GM21528 (cell line): ENCODE results near the gene SSBP1.
"Not testable (repeated sequence)": the region's sequence is repeated elsewhere in the genome, so short reads cannot be mapped to it uniquely, and the experiment has no call there.

Experiments used
- ATAC-seq: cut with Tn5 transposase; IDR thresholded peaks from one replicate; pipeline ENCODE4 v1.9.1; 2021; ENCODE audit warnings: mild to moderate bottlenecking, moderate library complexity; ENCODE audit not compliant: unreplicated experiment, low FRiP score

The SSBP1 gene, protein sequence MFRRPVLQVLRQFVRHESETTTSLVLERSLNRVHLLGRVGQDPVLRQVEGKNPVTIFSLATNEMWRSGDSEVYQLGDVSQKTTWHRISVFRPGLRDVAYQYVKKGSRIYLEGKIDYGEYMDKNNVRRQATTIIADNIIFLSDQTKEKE

GRCh38 chr7:141737836-141738591 is at the start of gene SSBP1:
Gene SSBP1, plus strand, starts transcription at chr7:141738358. Its CDS starts 809 bp downstream, at chr7:141739167.
- ATAC-seq, result peak; percentile 95

GRCh38 chr7:141689072-141689825 is 48.9 kb upstream of the SSBP1 start:
- not testable (repeated sequence) for ATAC-seq

- no peak for ATAC-seq
These were observed 46.6 kb upstream of the SSBP1 start for GRCh38 chr7:141691540-141691939.

- ATAC-seq, result no peak
These were observed 46.2 kb upstream of the SSBP1 start for GRCh38 chr7:141691961-141692360.

DNA sequence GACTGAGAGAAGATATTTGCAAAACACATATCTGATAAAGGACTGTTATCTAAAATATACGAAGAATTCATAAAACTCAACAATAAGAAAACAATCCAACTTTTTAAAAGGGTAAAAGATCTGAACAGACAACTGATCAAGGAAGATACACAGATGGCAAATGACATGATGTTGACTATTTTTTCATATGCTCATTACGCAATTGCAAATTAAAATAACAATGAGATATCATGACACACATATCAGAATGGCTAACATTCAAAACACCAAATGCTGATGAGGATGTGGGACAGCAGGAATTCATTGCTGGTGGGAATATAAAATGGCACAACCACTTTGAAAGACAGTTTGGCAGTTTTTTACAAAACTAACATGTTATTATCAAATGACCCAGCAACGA is 45.1 kb upstream of the SSBP1 start:
- ATAC-seq, result no peak

GRCh38 chr7:141695803-141696289 is 42.3 kb upstream of the SSBP1 start:
- ATAC-seq, result no peak

DNA sequence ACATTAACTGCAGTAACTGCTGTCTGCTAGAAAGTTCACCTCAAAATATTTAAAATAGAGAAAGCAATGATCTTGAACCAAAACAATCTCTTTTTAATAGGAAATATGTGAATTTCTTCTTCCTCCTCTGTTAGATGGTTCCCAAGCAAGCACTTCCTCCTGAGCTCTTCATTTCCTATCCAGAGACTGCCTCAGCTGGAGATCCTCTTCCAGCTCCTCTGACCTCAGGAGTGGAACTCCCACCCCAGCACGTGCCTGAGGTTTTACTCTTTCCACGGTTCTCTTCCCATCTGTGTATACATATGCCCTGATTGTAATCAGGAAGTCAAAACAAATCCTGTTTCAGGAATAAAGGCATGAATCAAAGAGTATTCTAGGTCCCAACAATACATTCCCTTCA is 41.8 kb upstream of the SSBP1 start:
- ATAC-seq, result no peak

- ATAC-seq, result no peak
These were observed 40.8 kb upstream of the SSBP1 start for GRCh38 chr7:141697211-141697871.

DNA sequence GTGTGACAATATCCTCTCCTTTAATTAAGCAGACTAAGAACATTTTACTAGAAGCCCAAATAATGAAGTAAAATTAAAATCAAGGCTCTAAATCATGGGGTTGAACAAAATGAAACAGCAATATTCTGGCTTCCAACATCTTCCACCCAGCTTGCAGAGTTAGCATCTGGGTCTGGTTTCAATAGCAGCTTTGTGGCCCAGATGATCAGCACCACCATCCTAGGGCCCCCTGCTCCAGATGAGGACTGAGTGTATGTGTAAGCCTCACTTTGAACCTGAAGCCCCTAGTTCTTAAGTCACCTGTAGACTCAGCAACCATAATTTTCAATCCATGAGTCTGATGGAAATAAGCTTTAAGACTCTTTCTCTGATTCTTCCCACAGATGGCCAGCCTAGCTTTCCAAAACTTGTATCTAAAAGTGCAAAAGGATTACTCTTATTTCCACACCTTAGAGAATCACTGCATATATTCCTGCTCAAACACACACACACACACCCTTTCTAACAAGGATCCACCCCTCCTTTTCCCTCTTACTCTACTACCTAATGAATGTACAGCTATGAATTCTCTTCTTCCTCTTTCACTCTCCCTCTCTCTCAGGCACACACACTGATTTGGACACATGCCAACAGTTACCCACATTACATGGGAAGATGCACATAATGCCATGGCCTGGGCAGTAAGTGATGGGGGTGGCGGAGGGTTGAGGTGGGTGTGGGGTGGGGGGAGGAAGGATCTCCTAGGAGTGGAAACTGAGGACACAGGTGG is 39.7 kb upstream of the SSBP1 start:
- ATAC-seq, result no peak

- no peak for ATAC-seq
These were observed 38.3 kb upstream of the SSBP1 start for GRCh38 chr7:141699860-141700259.

GRCh38 chr7:141700296-141700847 is 37.8 kb upstream of the SSBP1 start:
- ATAC-seq, result no peak

DNA sequence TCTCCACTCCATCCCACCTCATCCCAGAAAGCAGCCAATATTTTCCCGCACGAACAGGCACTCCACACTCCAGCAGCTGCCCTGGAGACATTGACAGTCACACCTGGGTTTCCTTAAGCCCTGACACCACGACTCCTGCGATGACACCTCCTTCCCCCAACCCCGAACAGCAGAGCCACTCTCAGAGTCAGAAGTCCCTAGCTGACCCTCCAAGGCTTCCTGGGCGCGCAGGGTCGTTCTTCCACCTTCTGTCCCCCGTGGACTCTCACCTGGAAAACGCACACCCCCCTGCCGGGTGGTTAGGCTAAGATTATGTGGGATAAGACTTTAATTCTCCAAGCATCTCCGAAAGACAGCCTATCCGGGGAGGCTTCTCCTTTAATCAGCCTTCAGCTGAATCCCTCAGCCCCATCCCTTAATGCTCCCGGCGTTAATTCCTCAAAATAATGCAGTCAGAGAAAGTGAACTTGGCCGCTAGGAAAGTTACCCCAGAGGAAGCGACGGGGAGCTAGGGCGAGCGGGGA is 37.2 kb upstream of the SSBP1 start:
- ATAC-seq, result peak; percentile 7

GRCh38 chr7:141701489-141702046 is 36.6 kb upstream of the SSBP1 start:
- ATAC-seq, result peak; percentile 80

DNA sequence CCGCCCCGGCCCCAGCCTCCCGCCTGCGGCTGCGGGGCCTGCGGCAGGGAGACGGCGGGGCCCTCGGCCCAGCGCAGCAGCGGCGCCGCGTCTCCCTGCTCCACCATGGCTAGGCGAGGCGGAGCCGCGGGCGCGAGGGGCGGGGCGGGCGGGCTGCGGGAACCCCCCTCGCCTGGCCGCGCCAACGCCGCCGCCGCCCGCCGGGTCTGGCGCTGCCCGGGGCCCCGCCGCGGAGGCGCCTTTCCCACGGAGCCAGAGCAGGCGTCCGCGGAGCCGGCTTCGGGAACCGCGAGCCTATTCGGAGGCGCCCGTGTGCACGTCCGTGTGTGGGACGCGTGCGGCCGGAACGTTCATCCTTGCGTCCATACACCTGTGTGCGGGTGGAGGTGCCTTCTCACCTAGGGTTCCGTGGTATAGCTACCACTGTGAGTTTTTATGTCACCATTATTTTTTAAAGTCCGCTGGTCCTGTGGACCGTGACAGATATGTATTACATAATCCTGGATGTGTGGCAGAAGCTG is 36.1 kb upstream of the SSBP1 start, which contains the start of gene DENND11:
TSS of gene DENND11 (minus strand) at position 120 of the 521 bp plus-strand sequence. CDS start at position 107, 13 bp downstream.
- ATAC-seq, result peak; percentile 80

GRCh38 chr7:141702892-141703291 is 35.3 kb upstream of the SSBP1 start:
- no peak for ATAC-seq

DNA sequence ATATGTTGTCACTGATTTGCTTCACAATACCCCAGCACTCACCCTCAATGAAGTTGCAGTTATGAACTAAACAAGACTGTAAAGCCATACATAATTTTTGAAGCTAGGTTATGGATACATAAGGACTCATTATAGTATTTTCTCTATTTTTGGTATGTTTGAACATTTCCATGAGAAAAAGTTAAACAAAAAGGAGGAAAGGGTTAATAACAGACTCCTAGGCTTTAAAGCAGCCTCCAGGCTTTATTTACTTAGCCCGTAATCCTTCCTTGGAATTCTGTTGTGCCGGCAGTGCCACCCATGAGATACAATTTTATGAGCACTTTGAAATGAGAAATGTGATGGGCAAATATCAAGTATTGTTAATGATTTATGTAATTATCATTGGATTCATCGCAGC is 34.0 kb upstream of the SSBP1 start:
- ATAC-seq, result no peak

DNA sequence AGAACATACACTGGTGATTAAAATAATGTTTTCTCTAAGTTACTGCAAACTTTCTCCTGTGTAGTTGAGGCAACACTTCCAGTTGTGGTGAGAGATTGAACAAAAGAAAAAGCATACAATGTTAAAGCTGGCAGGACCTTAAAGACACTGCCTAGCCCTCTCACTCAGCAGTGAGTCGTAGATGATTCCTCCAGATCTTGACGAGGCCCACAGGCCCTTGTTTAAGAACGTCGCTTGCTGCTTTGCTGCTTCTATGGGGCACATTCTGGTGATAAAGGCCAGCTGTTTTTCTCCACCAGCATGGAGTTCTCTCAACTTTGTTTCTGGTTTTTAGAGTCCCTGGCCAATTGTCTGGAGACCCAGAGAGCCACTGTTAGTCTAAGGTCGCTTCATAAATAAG is 33.4 kb upstream of the SSBP1 start:
- no peak for ATAC-seq

- no peak for ATAC-seq
These were observed 31.7 kb upstream of the SSBP1 start for GRCh38 chr7:141706239-141707064.
